Ovary (tissue), 9 donors: ENCODE data around the gene TMUB2. TPM values are rescaled to one million over a fixed set of nuclear protein-coding genes. Genes with fewer than 3 reads are reported as not detected.

ENCODE experiments used
- DNase-seq, 5 donors: peaks; one replicate each; pipeline ENCODE4 v3.0.0-alpha.2; 2019 to 2020
- H3K27ac ChIP-seq, 2 donors: fragments of 200-600 bp; one replicate each; pipeline versions ENCODE4 v1.5.1 to v1.8.0; 2019 to 2022
- H3K27me3 ChIP-seq: fragments of 200-600 bp; one replicate; pipeline ENCODE4 v1.8.0; 2022
- H3K36me3 ChIP-seq: fragments of 200-600 bp; sonication (generic); one replicate; pipeline ENCODE4 v1.5.1; 2019
- H3K4me1 ChIP-seq: one replicate; pipeline ENCODE4 v1.8.1; 2013; ENCODE audit warnings: mild to moderate bottlenecking, moderate library complexity; ENCODE audit not compliant: insufficient read depth
- H3K4me3 ChIP-seq: fragments of 200-600 bp; sonication (generic); one replicate; pipeline ENCODE4 v1.5.1; 2017
- H3K9me3 ChIP-seq, 2 donors: fragments of 200-600 bp in 1 of 2; sonication (generic) in 1 of 2; one replicate each; pipeline versions ENCODE4 v1.5.1 to v1.8.1; 2013 to 2019; ENCODE audit warnings: mild to moderate bottlenecking in 1 of 2, moderate library complexity in 1 of 2
- EP300 ChIP-seq: sonication (generic); formaldehyde crosslinking; IDR thresholded peaks from one replicate; pipeline ENCODE4 v1.6.1; 2017; ENCODE audit warnings: antibody characterized with exemption
- POLR2A ChIP-seq: fragments of 450-650 bp; IDR thresholded peaks from one replicate; pipeline ENCODE4 v1.6.1; 2017; ENCODE audit warnings: antibody characterized with exemption, mild to moderate bottlenecking, moderate library complexity
- WGBS, 3 donors: extraction: QIAGEN DNeasy Blood & Tissue Kit in 1 of 3; methylation state at CpG; one replicate each; pipeline versions ENCODE4 v1.1.5 to v1.1.7; 2013 to 2017; 5-methylcytosine and 5-hydroxymethylcytosine counted together
- intact Hi-C, 4 donors: fragments of 100-400 bp; cut with DNase I; formaldehyde crosslinking; loops; one replicate each; pipeline versions ENCODE4 v1.11.0 to v1.15.1; 2022 to 2023
- polyA plus RNA-seq, 2 donors: library from polyadenylated mRNA; stranded (reverse); fragments of 200-250 nt in 1 of 2; fragments of 350-450 nt in 1 of 2; fragmentation: Illumina TruSeq in 1 of 2; extraction: RNeasy Lipid Tissue Mini Kit (QIAGEN cat#74804) in 1 of 2; gene quantifications; one replicate each; pipeline ENCODE4 v1.2.3, GENCODE V29; 2013 to 2014
- total RNA-seq, 7 donors: library from RNA; depleted of rRNA in 2 of 7; stranded (reverse); fragments of >200 nt in 2 of 7; fragmentation: NEBNext Ultra II Directional in 3 of 7; extraction: Animal tissue kit (Norgen Biotek cat#: 25700) in 3 of 7; gene quantifications; one replicate each; pipeline versions ENCODE4 v1.1.0 to v1.2.4, GENCODE V29; 2016 to 2023
- TF ChIP-seq, protein P1 (sequence below), 3 donors: fragments of 450-650 bp in 2 of 3; fragments of 200-600 bp in 1 of 3; IDR thresholded peaks; one replicate each; pipeline versions ENCODE4 v1.5.1 to v1.8.0; 2016 to 2022; ENCODE audit warnings: antibody characterized with exemption in 3 of 3, mild to moderate bottlenecking in 1 of 3
- donor health status: DM: no; HTN: no; CAD: no; lungs with moderate emphysema.
- donor health status: DM: no; HTN: no; CAD: no.
- donor health status: Bipolar disorder and iron deficiency.
- donor health status: DM: yes; HTN: yes; CAD: no.
- donor health status: DM: no; HTN: no; CAD: no.
- donor health status: DM: yes; HTN: yes; CAD: no.

Gene TMUB2
- total and polyA plus RNA-seq, 9 donors = 18.7 to 37.0 (median 28.6) TPM

DNA sequence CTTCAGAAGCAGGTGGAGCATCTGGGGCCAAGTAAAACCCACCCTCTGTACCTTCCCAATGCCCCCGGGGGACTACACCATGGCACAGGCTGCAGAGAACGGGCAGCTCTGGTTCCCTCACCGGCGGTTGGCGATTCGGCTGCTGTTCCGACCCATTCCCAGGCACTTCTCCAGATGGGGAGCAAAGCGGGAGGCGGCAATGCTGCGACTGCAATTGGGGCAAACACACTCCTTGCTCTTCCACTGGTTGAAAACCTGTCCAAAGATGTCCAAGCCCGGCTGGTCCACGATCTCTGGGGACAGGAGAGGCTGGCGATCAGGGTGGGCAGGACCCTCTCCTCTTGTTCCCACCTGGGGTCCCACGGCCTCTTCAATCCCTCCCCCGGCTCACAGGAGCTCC is 10.3 kb downstream of the TMUB2 start:
- H3K4me3 ChIP-seq = no peak overlapping the region
- no peaks in the 10 kb centered on the region for H3K36me3 ChIP-seq
- TF ChIP-seq EP300 (no peak), POLR2A (no peak)
- TF ChIP-seq, protein P1, sequence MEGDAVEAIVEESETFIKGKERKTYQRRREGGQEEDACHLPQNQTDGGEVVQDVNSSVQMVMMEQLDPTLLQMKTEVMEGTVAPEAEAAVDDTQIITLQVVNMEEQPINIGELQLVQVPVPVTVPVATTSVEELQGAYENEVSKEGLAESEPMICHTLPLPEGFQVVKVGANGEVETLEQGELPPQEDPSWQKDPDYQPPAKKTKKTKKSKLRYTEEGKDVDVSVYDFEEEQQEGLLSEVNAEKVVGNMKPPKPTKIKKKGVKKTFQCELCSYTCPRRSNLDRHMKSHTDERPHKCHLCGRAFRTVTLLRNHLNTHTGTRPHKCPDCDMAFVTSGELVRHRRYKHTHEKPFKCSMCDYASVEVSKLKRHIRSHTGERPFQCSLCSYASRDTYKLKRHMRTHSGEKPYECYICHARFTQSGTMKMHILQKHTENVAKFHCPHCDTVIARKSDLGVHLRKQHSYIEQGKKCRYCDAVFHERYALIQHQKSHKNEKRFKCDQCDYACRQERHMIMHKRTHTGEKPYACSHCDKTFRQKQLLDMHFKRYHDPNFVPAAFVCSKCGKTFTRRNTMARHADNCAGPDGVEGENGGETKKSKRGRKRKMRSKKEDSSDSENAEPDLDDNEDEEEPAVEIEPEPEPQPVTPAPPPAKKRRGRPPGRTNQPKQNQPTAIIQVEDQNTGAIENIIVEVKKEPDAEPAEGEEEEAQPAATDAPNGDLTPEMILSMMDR (IDR thresholded peaks at IDR 0.05) = no peak
- no peaks in the 10 kb centered on the region for H3K4me1 ChIP-seq
- no peaks in the 10 kb centered on the region for H3K9me3 ChIP-seq
- peak in 2 of 5 donors; percentile 31 to 44 for DNase-seq
- H3K27ac ChIP-seq = no peak overlapping the region
- no peaks in the 10 kb centered on the region for H3K27me3 ChIP-seq
- 79 to 85% (median 83%) methylated on average over 15 of the region's 15 CpGs for WGBS, 3 donors
- intact Hi-C loops = no loop called here

DNA sequence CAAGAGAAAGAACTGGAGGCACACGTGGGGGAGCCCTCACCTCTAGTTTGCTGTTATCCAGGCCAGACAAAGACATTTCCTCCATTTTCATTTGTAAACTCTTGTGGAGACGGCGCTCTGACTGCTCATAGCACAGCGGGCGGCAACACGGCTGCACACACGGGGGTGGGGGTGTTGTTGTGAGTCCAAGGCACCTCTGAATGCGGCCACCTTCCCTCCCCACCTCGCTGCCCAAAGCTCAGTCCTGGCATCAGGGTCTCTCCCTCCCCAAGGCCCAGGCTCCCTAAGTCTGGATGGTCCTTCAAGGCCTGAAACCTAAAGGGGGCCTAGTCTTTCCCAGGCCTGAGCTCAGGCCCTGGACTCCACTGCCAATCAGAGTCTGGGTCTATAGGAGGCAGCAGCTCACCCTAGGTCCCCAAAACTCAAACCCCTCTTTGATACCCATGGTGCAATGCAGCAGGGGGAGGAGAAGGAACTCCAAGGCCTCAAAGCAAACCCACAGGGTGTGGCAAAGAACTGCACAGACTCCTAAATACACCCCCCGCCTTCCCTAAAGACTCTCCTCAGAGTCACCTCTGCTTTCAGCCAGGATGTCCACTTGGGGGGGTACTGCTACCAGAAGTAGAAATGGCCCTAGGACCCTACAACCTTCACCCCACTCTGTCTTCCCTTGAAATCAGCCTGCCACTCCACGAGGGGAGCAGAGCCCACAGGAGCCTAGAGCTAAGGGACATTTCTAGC is 11.4 kb downstream of the TMUB2 start:
- no peaks in the 10 kb centered on the region for H3K36me3 ChIP-seq
- 37 to 54% (median 47%) methylated on average over 11 of the region's 11 CpGs for WGBS, 3 donors
- H3K4me1 ChIP-seq = no peaks in the 10 kb centered on the region
- TF ChIP-seq POLR2A (no peak), EP300 (no peak)
- TF ChIP-seq, protein P1 (IDR thresholded peaks at IDR 0.05) = no peak
- peak overlapping the region; percentile 94 to 95 for H3K27ac ChIP-seq
- peak in 4 of 5 donors; percentile 36 to 53 (median 50) for DNase-seq
- intact Hi-C loops = no loop called here
- H3K4me3 ChIP-seq = peak overlapping the region; percentile 83
- H3K27me3 ChIP-seq = no peaks in the 10 kb centered on the region
- H3K9me3 ChIP-seq = no peaks in the 10 kb centered on the region

DNA sequence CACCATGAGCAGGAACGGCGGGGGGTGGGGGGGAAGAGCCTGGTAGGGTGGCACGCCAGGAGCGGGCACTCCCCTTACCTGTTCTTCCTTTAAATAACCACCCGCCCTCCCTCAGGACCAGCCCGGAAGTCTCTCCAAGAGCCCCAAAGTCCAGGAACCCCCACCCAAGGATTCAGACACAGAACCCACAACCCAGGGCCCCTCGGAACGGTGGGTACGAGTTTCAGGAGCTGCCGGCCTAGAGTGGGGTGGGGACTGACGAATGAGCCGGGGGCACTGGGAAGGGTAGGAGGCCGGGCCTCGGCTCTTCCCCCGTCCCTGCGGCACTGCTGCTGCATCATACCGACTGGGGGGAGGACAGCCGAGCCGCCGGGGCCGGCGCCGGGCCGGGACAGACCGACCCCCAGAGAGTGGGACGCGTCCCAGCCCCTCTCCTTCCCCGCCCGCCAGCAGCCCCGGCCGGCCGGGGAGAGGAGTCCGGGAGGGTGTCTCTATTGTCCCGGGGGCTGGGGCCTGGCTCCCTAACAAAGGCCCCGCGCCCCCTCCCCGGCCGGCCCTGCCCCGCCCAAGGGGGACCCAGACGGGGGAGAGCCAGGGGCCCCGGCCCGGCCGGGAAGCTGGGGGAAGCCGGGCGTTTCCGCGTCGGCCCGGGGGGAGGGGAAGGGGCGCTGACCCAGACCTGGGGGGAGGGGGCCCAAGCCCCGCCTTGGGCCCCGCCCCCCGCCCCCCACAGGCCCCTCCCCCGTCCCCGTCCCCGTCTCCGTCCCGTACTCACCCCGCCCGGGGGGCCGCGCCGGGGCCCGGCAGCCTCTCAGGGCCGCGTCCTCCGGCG is 12.2 kb downstream of the TMUB2 start:
- TF ChIP-seq POLR2A = peak; percentile 10
- TF ChIP-seq, protein P1 (IDR thresholded peaks at IDR 0.05) = no peak
- TF ChIP-seq EP300 = no peak
- Histone ChIP-seq H3K4me1 (no peaks in the 10 kb centered on the region), H3K27ac (peak overlapping the region; percentile 94 to 95), H3K4me3 (peak overlapping the region; percentile 83), H3K36me3 (no peaks in the 10 kb centered on the region), H3K9me3 (no peaks in the 10 kb centered on the region), H3K27me3 (no peaks in the 10 kb centered on the region)
- intact Hi-C loops = no loop called here
- 0 to 1% (median 0%) methylated on average over 27 to 63 of the region's 68 CpGs for WGBS, 3 donors
- peak; percentile 61 to 79 (median 75) for DNase-seq

DNA sequence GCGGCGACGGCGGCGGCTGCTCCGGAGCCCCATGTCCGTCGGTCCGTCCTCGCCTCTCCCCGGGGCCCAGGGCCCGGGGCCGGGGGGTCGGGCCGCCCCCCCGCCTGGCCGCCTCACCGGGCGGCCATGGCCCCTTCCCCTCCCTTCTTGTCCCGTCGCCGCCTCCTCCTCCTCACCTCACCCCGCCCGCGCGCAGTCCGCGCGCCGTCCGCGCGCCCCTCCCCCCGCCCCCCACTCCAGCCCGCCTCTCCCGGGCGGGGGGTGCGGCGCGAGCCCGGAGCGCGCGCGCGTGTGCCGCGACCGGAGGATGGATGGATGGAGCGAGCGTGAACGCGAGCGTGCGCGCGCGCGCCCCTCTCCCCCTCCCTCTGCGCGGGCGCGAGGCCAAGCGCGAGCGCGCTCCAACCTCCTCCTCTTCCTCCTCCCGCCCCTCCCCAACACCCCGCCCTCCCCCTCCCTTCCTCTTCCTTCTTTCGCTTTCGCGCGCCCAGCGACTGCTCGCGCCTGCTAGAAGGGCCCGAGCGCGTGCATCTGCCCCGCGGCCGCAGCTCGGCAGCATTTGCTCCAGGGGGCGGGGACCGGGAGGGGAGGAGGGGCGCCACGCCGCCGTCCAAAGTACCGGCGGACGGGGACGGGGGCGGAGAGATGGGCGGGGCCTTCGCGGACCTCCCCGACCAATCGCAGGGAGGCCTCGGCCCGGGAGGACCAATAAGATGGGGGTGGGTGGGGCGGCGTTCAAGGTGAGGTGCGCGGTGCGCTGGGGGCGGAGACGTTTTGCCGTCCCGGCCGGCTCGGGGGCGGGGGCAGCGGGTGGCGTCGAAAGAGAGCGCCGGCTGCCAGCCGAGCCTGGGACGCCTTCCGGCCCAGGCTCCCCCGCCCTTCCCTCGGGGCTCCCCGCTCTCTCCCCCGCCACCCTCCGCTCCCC is 13.0 kb downstream of the TMUB2 start, which contains the start of gene ATXN7L3:
TSS of gene ATXN7L3 (minus strand) at position 332 of the 925 bp plus-strand sequence. CDS start 1,814 bp downstream, outside the sequence.
- Histone ChIP-seq H3K27me3 (no peaks in the 10 kb centered on the region), H3K4me3 (peak within 1 kb of the TSS; percentile 83), H3K9me3 (no peaks in the 10 kb centered on the region), H3K4me1 (no peaks in the 10 kb centered on the region), H3K36me3 (no peaks in the 10 kb centered on the region), H3K27ac (peak within 1 kb of the TSS; percentile 94 to 95)
- DNase-seq = peak; percentile 99
- intact Hi-C loops = loop anchor here in 1 of 4 donors (10.0 kb wide), 1 partner anchor 155 kb away; no protein-coding TSS in a partner anchor
- WGBS, 3 donors = 0 to 1% (median 1%) methylated on average over 29 to 125 of the region's 126 CpGs
- no peak for TF ChIP-seq EP300
- no peak for TF ChIP-seq POLR2A
- TF ChIP-seq, protein P1 (IDR thresholded peaks at IDR 0.05) = no peak
